GM23248 (cell line): ENCODE results near the gene HACL1. TPM values are rescaled to one million over a fixed set of nuclear protein-coding genes. Genes with fewer than 3 reads are reported as not detected.
"Not testable (repeated sequence)": the region's sequence is repeated elsewhere in the genome, so short reads cannot be mapped to it uniquely, and the experiment has no call there.

Experiments used
- DNase-seq: peaks from one replicate; pipeline ENCODE4 v3.0.0-alpha.2; 2015
- H2AFZ ChIP-seq: fragments of 200-600 bp; sonication (generic); 2 replicates; pipeline ENCODE4 v1.6.1; 2016; ENCODE audit warnings: antibody characterized with exemption
- H3F3A ChIP-seq: fragments of 200-600 bp; sonication (generic); 2 replicates; pipeline ENCODE4 v1.6.1; 2016; ENCODE audit warnings: mild to moderate bottlenecking, antibody characterized with exemption, mixed run types; ENCODE audit not compliant: insufficient read depth
- H3K27ac ChIP-seq: fragments of 200-600 bp; sonication (generic); 2 replicates; pipeline ENCODE4 v1.5.1; 2016; ENCODE audit warnings: mild to moderate bottlenecking
- H3K27me3 ChIP-seq: fragments of 200-600 bp; sonication (generic); replicated peaks from 2 replicates; pipeline ENCODE4 v1.6.1; 2016; ENCODE audit warnings: mild to moderate bottlenecking; ENCODE audit not compliant: insufficient read depth
- H3K36me3 ChIP-seq: fragments of 200-600 bp; sonication (generic); 2 replicates; pipeline ENCODE4 v1.6.1; 2016; ENCODE audit warnings: low read depth, mild to moderate bottlenecking
- H3K4me1 ChIP-seq: fragments of 200-600 bp; sonication (generic); 2 replicates; pipeline ENCODE4 v1.6.1; 2016; ENCODE audit warnings: mild to moderate bottlenecking; ENCODE audit not compliant: insufficient read depth
- H3K4me2 ChIP-seq: fragments of 200-600 bp; sonication (generic); one replicate; pipeline ENCODE4 v1.6.1; 2016; ENCODE audit warnings: mild to moderate bottlenecking; ENCODE audit not compliant: unreplicated experiment
- H3K4me3 ChIP-seq: fragments of 200-600 bp; sonication (generic); 2 replicates; pipeline ENCODE4 v1.5.1; 2016; ENCODE audit warnings: mild to moderate bottlenecking
- H3K79me2 ChIP-seq: fragments of 200-600 bp; sonication (generic); 2 replicates; pipeline ENCODE4 v1.6.1; 2016; ENCODE audit warnings: mild to moderate bottlenecking; ENCODE audit not compliant: insufficient read depth
- H3K9ac ChIP-seq: fragments of 200-600 bp; sonication (generic); 2 replicates; pipeline ENCODE4 v1.6.1; 2016; ENCODE audit warnings: mild to moderate bottlenecking
- H3K9me2 ChIP-seq: fragments of 200-600 bp; sonication (generic); 2 replicates; pipeline ENCODE4 v1.6.1; 2016; ENCODE audit warnings: mixed run types, mild to moderate bottlenecking, moderate library complexity; ENCODE audit not compliant: insufficient read depth
- H3K9me3 ChIP-seq: fragments of 200-600 bp; sonication (generic); one replicate; pipeline ENCODE4 v1.6.1; 2017; ENCODE audit warnings: low read depth
- H4K20me1 ChIP-seq: fragments of 200-600 bp; sonication (generic); 2 replicates; pipeline ENCODE4 v1.6.0; 2016; ENCODE audit not compliant: insufficient read depth
- EZH2 ChIP-seq: fragments of 200-600 bp; sonication (generic); IDR thresholded peaks from 2 replicates; pipeline ENCODE4 v1.6.1; 2018; ENCODE audit warnings: antibody characterized with exemption, mild to moderate bottlenecking; ENCODE audit not compliant: insufficient read depth, poor library complexity, severe bottlenecking
- EZH2phosphoT487 ChIP-seq: fragments of 200-600 bp; sonication (generic); IDR thresholded peaks from 2 replicates; pipeline ENCODE4 v1.6.1; 2018; ENCODE audit warnings: antibody characterized with exemption, moderate library complexity, mild to moderate bottlenecking, low read depth; ENCODE audit not compliant: insufficient read depth
- WGBS, 2 experiments: methylation state at CpG; one replicate each; pipeline ENCODE4 v1.1.6; 2015 to 2017; ENCODE audit warnings: low lambda C conversion rate in 2 of 2, low coverage in 1 of 2; ENCODE audit errors: missing lambda C conversion rate in 2 of 2; 5-methylcytosine and 5-hydroxymethylcytosine counted together
- in situ Hi-C: fragments of 300-500 bp; cut with MboI; formaldehyde crosslinking; loops from 2 replicates; pipeline ENCODE4 v1.15.0; 2020
- polyA plus RNA-seq: library from polyadenylated mRNA; unstranded; fragments of >200 nt; fragmentation: Nextera tagmentation; extraction: Ambion mirVana; gene quantifications from 2 replicates; pipeline ENCODE4 v1.2.1, GENCODE V29; 2016
- total RNA-seq: library from RNA; depleted of rRNA; stranded (reverse); fragments of >200 nt; shearing (Covaris generic); gene quantifications from 2 replicates; pipeline ENCODE4 v1.2.3, GENCODE V29; 2014

Gene HACL1
- total and polyA plus RNA-seq, 2 experiments from 2014 or later: 14.3 to 16.3 TPM

DNA sequence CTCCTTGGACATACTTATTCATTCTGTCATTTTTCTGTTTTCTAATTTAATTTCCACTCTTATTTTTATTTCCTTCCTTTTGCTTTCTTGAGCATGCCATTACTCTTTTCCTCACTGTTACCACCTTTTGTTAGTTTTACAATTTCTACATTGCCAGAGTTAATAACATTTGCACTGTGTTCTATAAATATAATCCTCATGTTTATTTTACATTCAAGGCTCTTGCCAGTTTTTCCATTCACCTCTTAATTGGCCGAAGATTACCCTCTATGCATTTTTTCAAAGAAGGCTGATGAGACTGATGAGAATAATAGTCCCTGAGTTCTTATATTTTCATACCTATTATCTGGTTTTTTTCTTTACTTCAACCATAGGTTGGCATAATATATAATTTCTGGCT, 10.6 kb upstream of the HACL1 start:
- in situ Hi-C loops: no loop called here
- Histone ChIP-seq H3K4me3 (no peak overlapping the region), H3K4me1 (peaks cover 23% of the 10 kb centered on the region), H4K20me1 (no peaks in the 10 kb centered on the region), H3F3A (peaks cover 13% of the 10 kb centered on the region), H3K4me2 (no peak overlapping the region), H3K9me2 (no peaks in the 10 kb centered on the region), H3K9ac (no peak overlapping the region), H3K27ac (no peak overlapping the region), H3K9me3 (no peaks in the 10 kb centered on the region), H2AFZ (no peak overlapping the region), H3K79me2 (no peaks in the 10 kb centered on the region), H3K27me3 (no peaks in the 10 kb centered on the region), H3K36me3 (no peaks in the 10 kb centered on the region)
- 98 to 100% methylated on average over 1 of the region's 1 CpG for WGBS, 2 experiments
- DNase-seq: no peak
- TF ChIP-seq EZH2 (no peak), EZH2phosphoT487 (no peak)

DNA sequence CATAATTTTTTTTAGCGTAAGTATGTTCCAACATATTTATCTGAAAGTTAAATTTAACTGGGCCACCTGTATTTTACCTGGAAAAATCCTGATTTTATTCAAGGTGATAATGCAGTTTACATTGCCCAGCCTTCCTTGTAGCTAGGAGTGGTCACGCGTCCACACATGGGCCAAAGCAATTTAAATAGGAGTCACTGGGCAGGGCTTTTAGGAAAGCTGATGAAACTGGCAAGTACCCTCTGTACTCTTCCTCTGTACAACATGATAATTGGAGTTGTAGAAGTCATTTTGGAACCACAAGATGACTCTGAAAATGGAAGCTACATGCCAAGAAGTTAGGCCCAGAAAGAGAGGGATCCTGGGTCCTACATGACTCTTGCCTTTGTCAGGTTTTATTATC, 9.6 kb upstream of the HACL1 start:
- TF ChIP-seq EZH2phosphoT487: no peak
- no peak for TF ChIP-seq EZH2
- Histone ChIP-seq H3K79me2 (no peaks in the 10 kb centered on the region), H3F3A (peaks cover 20% of the 10 kb centered on the region), H3K9ac (no peak overlapping the region), H3K9me3 (no peaks in the 10 kb centered on the region), H3K27ac (no peak overlapping the region), H2AFZ (no peak overlapping the region), H3K9me2 (no peaks in the 10 kb centered on the region), H3K4me1 (peaks cover 22% of the 10 kb centered on the region), H3K4me2 (no peak overlapping the region), H3K27me3 (no peaks in the 10 kb centered on the region), H3K36me3 (no peaks in the 10 kb centered on the region), H4K20me1 (no peaks in the 10 kb centered on the region), H3K4me3 (no peak overlapping the region)
- DNase-seq: peak; percentile 17
- in situ Hi-C loops: no loop called here
- 68 to 78% methylated on average over 3 of the region's 3 CpGs for WGBS, 2 experiments

DNA sequence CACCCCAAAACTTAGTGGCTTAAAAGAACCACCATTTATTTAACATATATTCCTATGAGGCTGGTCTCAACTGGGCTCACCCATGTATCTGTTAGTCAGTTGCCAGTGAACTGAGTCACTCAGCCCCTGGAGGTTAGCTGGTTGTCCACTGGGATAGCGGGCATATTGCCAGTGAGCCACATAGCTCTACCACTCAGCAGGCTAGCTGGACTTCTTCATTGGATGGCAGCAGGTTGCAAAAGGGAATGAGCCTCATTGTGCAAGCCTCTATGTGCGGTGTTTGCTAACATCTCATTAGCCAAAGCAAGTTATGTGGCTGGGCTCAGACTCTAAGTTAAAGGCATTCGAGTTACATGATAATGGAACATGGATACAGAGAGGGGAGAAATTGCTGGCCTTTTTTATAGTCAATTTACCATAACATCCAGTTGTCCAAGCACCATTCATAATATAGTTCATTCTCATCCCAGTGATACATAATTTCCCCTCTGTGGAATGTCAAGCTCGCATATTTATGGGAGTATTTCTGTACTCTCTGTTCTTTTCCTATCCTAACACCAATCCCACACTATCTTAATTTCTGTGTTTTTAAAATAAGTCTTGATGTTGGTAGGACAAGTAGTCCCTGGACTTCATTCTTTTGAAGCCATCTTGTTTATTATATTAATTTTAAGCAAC, 8.9 kb upstream of the HACL1 start:
- H3K9ac ChIP-seq: no peak overlapping the region
- in situ Hi-C loops: no loop called here
- no peaks in the 10 kb centered on the region for H3K9me3 ChIP-seq
- H3K27ac ChIP-seq: no peak overlapping the region
- H3K4me1 ChIP-seq: peaks cover 14% of the 10 kb centered on the region
- H3K79me2 ChIP-seq: no peaks in the 10 kb centered on the region
- no peak overlapping the region for H3K4me3 ChIP-seq
- H3K36me3 ChIP-seq: no peaks in the 10 kb centered on the region
- WGBS, 2 experiments: 89 to 92% methylated on average over 4 of the region's 4 CpGs
- TF ChIP-seq EZH2phosphoT487 (no peak), EZH2 (no peak)
- H3F3A ChIP-seq: peaks cover 14% of the 10 kb centered on the region
- no peak overlapping the region for H3K4me2 ChIP-seq
- DNase-seq: peak; percentile 87
- H3K9me2 ChIP-seq: no peaks in the 10 kb centered on the region
- no peak overlapping the region for H2AFZ ChIP-seq
- no peaks in the 10 kb centered on the region for H3K27me3 ChIP-seq
- H4K20me1 ChIP-seq: no peaks in the 10 kb centered on the region

DNA sequence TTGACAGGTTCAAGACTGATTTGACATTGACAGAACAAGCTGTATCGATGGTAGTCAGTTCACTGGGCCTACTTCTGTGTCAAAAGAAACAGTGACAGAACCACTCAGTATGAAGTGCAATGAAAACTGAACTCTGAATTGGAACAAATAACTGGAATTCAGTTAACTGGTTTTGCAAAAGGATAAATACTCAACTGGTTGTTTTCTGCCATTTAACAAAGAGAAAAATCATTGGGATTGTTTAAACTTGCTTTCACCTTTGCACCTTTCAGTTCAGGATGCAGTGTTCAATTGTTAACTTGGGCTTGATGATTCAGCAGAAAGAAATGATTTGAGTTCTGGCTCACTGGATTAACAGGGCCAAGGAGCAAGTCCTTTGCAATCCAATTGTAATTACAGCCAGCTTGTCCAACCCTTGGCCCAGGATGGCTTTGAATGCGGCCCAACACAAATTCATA, 5.1 kb upstream of the HACL1 start:
- Histone ChIP-seq H3K4me2 (no peak overlapping the region), H3K9me3 (no peaks in the 10 kb centered on the region), H3K79me2 (peaks cover 4% of the 10 kb centered on the region; the same call in 1 of the 2 replicates), H3K4me1 (peaks cover 21% of the 10 kb centered on the region), H3K27me3 (no peaks in the 10 kb centered on the region), H3K9ac (no peak overlapping the region), H3K36me3 (no peaks in the 10 kb centered on the region), H3K27ac (peak overlapping the region; percentile 25), H3F3A (peaks cover 14% of the 10 kb centered on the region), H3K4me3 (no peak overlapping the region), H2AFZ (no peak overlapping the region), H3K9me2 (no peaks in the 10 kb centered on the region), H4K20me1 (no peaks in the 10 kb centered on the region)
- DNase-seq: peak; percentile 41
- in situ Hi-C loops: no loop called here
- TF ChIP-seq EZH2: no peak
- TF ChIP-seq EZH2phosphoT487: no peak
- WGBS, 2 experiments: 23 to 40% methylated on average over 2 of the region's 2 CpGs

DNA sequence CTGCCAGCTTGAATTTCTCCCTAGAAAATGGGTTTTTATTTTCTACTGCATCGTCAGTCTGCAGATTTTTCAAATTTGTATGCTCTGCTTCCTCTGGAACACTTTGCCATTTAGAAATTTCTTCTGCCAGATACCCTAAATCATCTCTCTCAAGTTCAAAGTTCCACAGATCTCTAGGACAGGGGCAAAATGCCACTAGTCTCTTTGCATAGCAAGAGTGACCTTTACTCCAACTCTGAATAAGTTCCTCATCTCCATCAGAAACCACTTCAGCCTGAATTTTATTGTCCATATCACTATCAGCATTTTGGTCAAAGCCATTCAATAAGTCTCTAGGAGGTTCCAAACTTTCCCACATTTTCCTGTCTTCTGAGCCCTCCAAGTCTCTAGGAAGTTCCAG, 3.2 kb upstream of the HACL1 start:
- H4K20me1 ChIP-seq, H3K27ac ChIP-seq, H3K9me3 ChIP-seq, H3K4me3 ChIP-seq, H3K9me2 ChIP-seq, H3K36me3 ChIP-seq, H3K9ac ChIP-seq, DNase-seq, H2AFZ ChIP-seq, H3K4me2 ChIP-seq, in situ Hi-C loops, H3K27me3 ChIP-seq: not testable (repeated sequence)
- Histone ChIP-seq H3K4me1 (peaks cover 23% of the 10 kb centered on the region), H3F3A (peaks cover 14% of the 10 kb centered on the region), H3K79me2 (peaks cover 18% of the 10 kb centered on the region)
- 88 to 96% methylated on average over 1 of the region's 1 CpG for WGBS, 2 experiments

DNA sequence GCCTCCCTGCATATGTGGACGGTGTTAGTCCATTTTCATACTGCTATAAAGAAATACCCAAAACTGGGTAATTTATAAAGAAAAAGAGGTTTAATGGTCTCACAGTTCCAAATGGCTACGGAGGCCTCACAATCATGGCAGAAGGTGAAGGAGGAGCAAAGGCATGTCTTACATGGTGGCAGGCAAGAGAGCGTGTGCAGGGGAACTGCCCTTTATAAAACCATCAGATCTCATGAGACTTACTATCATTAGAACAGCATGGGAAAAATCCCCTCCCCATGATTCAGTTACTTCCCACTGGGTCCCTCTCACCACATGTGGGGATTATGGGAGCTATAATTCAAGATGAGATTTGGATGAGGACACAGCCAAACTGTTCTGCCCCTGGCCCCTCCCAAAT, 1.4 kb upstream of the HACL1 start:
- Histone ChIP-seq H3K4me1 (peaks cover 25% of the 10 kb centered on the region), H2AFZ (peak overlapping the region; percentile 92; the same call in 1 of the 2 replicates), H3F3A (peaks cover 14% of the 10 kb centered on the region), H3K4me2 (peak overlapping the region; percentile 83), H3K4me3 (peak overlapping the region; percentile 97), H3K9ac (peak overlapping the region; percentile 88), H3K79me2 (peaks cover 25% of the 10 kb centered on the region)
- H3K9me3 ChIP-seq, H3K27me3 ChIP-seq, DNase-seq, H4K20me1 ChIP-seq, H3K36me3 ChIP-seq, H3K9me2 ChIP-seq, in situ Hi-C loops, H3K27ac ChIP-seq: not testable (repeated sequence)
- 94 to 98% methylated on average over 3 of the region's 3 CpGs for WGBS, 2 experiments
